ENCODE data around the gene PARD6A.

Gene PARD6A

GRCh38 chr16:67636713-67637112 lies 24.0 kb upstream of the PARD6A start:
- Histone ChIP-seq H3K27ac (ENCODE audit: poor library complexity, severe bottlenecking) (no peak overlapping the region), H3K36me3 (ENCODE audit: low read depth) (peaks cover 65% of the 10 kb centered on the region), H3K4me1 (ENCODE audit: insufficient read depth, poor library complexity, severe bottlenecking) (no peaks in the 10 kb centered on the region), H3K27me3 (ENCODE audit: insufficient read depth, poor library complexity, severe bottlenecking) (no peaks in the 10 kb centered on the region), H3K4me3 (ENCODE audit: severe bottlenecking) (no peak overlapping the region), H3K9me3 (ENCODE audit: severe bottlenecking) (no peaks in the 10 kb centered on the region)
- ATAC-seq (ENCODE audit: low read depth) (no peak), DNase-seq (ENCODE audit: low spot score) (no peak)
- TF ChIP-seq, protein P1, sequence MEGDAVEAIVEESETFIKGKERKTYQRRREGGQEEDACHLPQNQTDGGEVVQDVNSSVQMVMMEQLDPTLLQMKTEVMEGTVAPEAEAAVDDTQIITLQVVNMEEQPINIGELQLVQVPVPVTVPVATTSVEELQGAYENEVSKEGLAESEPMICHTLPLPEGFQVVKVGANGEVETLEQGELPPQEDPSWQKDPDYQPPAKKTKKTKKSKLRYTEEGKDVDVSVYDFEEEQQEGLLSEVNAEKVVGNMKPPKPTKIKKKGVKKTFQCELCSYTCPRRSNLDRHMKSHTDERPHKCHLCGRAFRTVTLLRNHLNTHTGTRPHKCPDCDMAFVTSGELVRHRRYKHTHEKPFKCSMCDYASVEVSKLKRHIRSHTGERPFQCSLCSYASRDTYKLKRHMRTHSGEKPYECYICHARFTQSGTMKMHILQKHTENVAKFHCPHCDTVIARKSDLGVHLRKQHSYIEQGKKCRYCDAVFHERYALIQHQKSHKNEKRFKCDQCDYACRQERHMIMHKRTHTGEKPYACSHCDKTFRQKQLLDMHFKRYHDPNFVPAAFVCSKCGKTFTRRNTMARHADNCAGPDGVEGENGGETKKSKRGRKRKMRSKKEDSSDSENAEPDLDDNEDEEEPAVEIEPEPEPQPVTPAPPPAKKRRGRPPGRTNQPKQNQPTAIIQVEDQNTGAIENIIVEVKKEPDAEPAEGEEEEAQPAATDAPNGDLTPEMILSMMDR (IDR thresholded peaks at IDR 0.05; ENCODE audit: poor library complexity, severe bottlenecking): no peak

- TF ChIP-seq, protein P1 (IDR thresholded peaks at IDR 0.05; ENCODE audit: poor library complexity, severe bottlenecking): no peak
- Histone ChIP-seq H3K4me3 (ENCODE audit: severe bottlenecking) (no peak overlapping the region), H3K27me3 (ENCODE audit: insufficient read depth, poor library complexity, severe bottlenecking) (no peaks in the 10 kb centered on the region), H3K4me1 (ENCODE audit: insufficient read depth, poor library complexity, severe bottlenecking) (no peaks in the 10 kb centered on the region), H3K36me3 (ENCODE audit: low read depth) (peaks cover 58% of the 10 kb centered on the region), H3K27ac (ENCODE audit: poor library complexity, severe bottlenecking) (no peak overlapping the region), H3K9me3 (ENCODE audit: severe bottlenecking) (no peaks in the 10 kb centered on the region)
- ATAC-seq (ENCODE audit: low read depth) (no peak), DNase-seq (ENCODE audit: low spot score) (no peak)
Measured at GRCh38 chr16:67637625-67638024, 23.1 kb upstream of the PARD6A start.

DNA sequence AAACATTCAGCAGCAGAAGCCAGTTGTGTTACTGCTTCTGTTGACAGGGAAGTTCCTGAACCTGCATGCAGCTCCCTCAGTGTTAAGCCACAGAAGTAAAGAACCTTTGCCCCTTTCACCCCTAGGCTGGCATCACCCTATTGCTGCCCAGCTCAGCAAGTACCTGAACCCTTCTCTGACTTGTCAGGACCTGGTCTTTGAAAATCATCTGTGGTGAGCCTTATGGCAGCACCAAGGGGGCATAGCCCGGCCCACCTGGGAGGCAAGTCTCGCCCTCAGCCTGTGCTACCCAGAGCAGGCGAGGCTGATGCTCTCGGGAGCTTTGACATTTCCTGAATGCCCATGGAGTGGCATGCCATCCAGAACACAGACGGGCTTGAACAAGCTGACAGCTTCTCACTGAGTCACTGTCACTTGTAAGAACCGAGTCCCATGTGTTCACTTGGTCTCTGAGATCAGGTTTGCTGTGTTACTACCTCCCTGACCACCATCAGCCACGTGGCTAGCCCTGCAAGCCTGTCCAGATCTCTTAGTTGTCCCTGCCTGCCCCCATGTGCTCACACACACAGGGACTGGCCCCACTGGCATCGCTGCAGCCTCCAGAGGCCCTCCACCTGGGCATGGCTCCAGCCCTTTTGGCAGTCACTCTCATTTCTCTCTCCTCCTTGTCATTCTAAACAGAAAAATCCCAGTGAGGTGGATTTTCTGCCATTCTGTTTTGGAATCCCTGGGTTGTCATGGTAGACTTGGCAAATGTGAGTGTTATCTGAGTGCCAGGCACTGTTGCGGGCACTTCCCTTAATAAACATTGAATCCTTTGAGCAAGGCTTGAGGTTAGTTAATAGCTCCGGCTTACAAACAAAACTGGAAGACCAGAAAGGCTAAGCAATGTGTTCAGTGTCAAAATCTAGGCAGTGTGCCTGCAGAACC lies 18.7 kb upstream of the PARD6A start:
- no peak overlapping the region for H3K4me3 ChIP-seq (ENCODE audit: severe bottlenecking)
- DNase-seq (ENCODE audit: low spot score) (no peak), ATAC-seq (ENCODE audit: low read depth) (peak; percentile 29)
- no peaks in the 10 kb centered on the region for H3K4me1 ChIP-seq (ENCODE audit: insufficient read depth, poor library complexity, severe bottlenecking)
- H3K27me3 ChIP-seq (ENCODE audit: insufficient read depth, poor library complexity, severe bottlenecking): peaks cover 19% of the 10 kb centered on the region
- H3K36me3 ChIP-seq (ENCODE audit: low read depth): peaks cover 22% of the 10 kb centered on the region
- no peaks in the 10 kb centered on the region for H3K9me3 ChIP-seq (ENCODE audit: severe bottlenecking)
- H3K27ac ChIP-seq (ENCODE audit: poor library complexity, severe bottlenecking): no peak overlapping the region
- TF ChIP-seq, protein P1 (IDR thresholded peaks at IDR 0.05; ENCODE audit: poor library complexity, severe bottlenecking): no peak

DNA sequence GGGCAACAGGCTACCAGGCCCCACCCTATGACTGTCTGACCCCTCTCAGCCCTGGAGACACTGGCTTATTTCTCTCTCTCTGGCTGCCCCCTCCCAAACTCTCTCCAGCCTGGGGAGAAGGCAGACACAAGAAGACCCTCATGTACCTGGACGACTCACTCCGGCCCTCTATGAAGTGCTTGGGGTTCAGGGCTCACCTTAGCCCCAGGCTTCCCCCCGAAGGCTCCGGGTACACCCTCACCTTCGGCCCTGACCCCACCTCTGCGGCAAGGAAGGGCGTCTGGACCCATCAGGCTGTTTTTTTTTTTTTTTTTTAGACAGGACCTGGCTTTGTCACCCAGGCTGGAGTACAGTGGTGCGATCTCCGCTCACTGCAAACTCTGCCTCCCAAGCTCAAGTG lies 16.7 kb upstream of the PARD6A start:
- DNase-seq (ENCODE audit: low spot score): no peak
- no peak for ATAC-seq (ENCODE audit: low read depth)
- Histone ChIP-seq H3K9me3 (ENCODE audit: severe bottlenecking) (no peaks in the 10 kb centered on the region), H3K36me3 (ENCODE audit: low read depth) (peaks cover 3% of the 10 kb centered on the region), H3K4me3 (ENCODE audit: severe bottlenecking) (no peak overlapping the region), H3K27me3 (ENCODE audit: insufficient read depth, poor library complexity, severe bottlenecking) (peaks cover 38% of the 10 kb centered on the region), H3K4me1 (ENCODE audit: insufficient read depth, poor library complexity, severe bottlenecking) (no peaks in the 10 kb centered on the region), H3K27ac (ENCODE audit: poor library complexity, severe bottlenecking) (no peak overlapping the region)
- TF ChIP-seq, protein P1 (IDR thresholded peaks at IDR 0.05; ENCODE audit: poor library complexity, severe bottlenecking): no peak
